LNCaP clone FGC (cell line): ENCODE data around the gene MAN1C1.

Experiments
- DNase-seq: peaks from one replicate; pipeline ENCODE4 v3.0.0-alpha.2; 2011; ENCODE audit warnings: low read depth
- H3K4me3 ChIP-seq: 2 replicates; pipeline ENCODE4 v1.5.1; 2011; ENCODE audit warnings: mild to moderate bottlenecking, low read depth, low read length, control low read depth
- CTCF ChIP-seq: IDR thresholded peaks from 2 replicates; pipeline ENCODE4 v1.5.1; 2012; ENCODE audit warnings: mild to moderate bottlenecking; ENCODE audit not compliant: control insufficient read depth, insufficient read depth; ENCODE audit errors: extremely low read depth

Gene MAN1C1

GRCh38 chr1:25704267-25704691 lies 87.7 kb downstream of the MAN1C1 start:
- no peak for TF ChIP-seq CTCF
- DNase-seq: no peak

GRCh38 chr1:25705699-25706098 lies 89.1 kb downstream of the MAN1C1 start:
- no peak for DNase-seq
- TF ChIP-seq CTCF: no peak

More at GRCh38 chr1:25704267-25704691, 87.7 kb downstream of the MAN1C1 start:
- H3K4me3 ChIP-seq: no peak overlapping the region

GRCh38 chr1:25706146-25707089 lies 89.8 kb downstream of the MAN1C1 start:
- no peak for DNase-seq
- no peak for TF ChIP-seq CTCF
- no peak overlapping the region for H3K4me3 ChIP-seq

More at GRCh38 chr1:25705699-25706098, 89.1 kb downstream of the MAN1C1 start:
- H3K4me3 ChIP-seq: no peak overlapping the region

GRCh38 chr1:25707280-25708016 lies 90.9 kb downstream of the MAN1C1 start:
- no peak overlapping the region for H3K4me3 ChIP-seq
- no peak for DNase-seq
- TF ChIP-seq CTCF: no peak

GRCh38 chr1:25710583-25711347 lies 94.2 kb downstream of the MAN1C1 start:
- TF ChIP-seq CTCF: no peak
- no peak for DNase-seq
- H3K4me3 ChIP-seq: no peak overlapping the region

GRCh38 chr1:25711555-25712298 lies 95.1 kb downstream of the MAN1C1 start:
- no peak overlapping the region for H3K4me3 ChIP-seq
- no peak for DNase-seq
- TF ChIP-seq CTCF: no peak
